ENCODE results near the gene NUDT6.
A peak's percentile ranks its signal among the peaks of the same experiment; 100 is the strongest.
"Not testable (repeated sequence)": the region's sequence is repeated elsewhere in the genome, so short reads cannot be mapped to it uniquely, and the experiment has no call there.

NUDT6 gene

DNA sequence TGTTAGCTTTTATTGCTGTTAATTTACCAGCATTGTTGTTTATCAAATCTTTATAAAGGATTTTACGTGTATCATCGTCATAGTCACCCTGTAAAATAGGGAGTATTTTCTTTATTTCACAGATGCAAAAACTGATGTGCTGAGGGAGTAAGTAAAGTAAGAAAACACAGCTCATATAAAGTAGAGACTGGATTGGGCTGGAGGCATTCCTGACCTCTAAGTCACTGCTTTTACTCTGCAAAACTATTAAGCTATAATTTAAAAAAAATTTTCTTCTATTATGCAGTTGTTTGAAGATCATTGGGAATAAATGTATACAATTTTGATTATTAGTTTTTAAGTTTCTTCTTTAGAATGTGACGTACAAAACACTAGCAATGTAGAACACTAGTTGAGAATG lies 45.9 kb downstream of the NUDT6 start:
- DNase-seq, result no peak

DNA sequence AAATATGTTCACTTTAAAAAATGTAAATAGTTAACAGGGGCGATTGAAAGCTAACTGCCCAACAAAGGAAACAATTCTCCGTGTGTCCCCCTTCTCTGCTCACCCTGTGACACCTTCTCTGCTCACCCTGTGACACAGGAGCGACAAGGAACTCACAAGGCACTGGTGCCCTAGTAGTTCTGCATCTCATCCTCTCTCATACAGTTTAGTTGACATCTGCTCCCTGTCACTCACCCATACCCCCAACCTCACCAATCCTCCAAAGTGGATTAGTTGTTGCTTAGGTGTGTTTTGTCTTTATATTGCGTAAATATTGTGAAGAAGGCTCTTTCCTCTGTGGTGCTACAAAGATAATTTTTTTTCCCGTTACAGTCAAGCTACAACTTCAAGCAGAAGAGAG lies 46.4 kb downstream of the NUDT6 start:
- no peak for DNase-seq

DNA sequence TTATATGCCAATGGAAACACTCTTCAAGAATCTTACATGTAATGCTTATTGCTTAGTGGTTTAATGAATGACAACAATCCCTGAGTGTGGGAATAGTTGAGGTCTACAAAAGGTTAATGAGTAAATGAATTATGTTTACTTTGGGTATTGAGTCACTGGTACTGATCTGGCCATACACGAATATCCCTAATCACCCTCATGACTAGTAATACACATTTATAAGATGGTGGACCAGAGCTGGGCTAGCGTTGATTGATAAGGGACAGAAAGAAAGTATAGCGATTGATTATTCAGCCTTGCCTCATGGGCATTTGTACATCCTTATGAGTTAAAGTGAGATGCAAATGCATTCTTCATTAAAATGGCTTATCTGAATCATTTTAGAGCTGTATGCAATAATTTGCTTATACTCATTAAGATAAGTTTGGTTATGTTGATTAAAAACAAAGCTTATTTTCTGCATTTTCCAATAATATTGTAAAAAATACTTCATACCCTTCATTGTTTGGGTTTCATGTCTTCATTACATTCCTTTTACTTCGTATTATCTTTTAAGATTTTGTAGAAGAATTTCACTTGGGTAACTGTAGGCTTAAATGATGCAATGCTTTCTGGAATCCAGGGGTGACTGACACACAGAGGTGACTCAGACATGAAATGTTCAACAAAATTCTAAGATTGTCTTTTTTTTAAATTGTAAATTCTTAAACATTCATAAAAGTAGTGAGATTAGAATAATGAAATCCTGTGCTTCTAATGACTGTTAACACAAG lies 48.4 kb downstream of the NUDT6 start:
- no peak for DNase-seq

DNA sequence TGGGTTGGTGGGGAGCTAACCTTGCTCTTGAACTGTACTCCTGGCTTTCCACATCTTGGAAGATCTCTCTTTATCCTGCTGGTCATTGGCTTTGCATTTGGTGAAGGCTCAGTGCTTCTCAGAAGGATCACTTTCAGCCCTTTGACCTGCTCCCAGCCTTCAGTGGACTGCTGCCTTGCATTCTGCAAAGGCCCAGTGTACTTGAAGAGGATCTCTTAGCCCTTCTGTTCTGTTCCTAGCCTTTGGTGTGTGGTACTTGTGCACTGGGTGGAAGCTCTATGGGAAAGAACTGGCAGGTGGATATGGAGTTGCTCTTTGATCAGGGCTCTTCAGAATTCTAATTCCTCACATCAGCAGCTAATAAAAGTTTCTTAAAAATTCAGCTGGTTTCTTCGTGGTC lies 49.3 kb downstream of the NUDT6 start:
- DNase-seq, result no peak

DNA sequence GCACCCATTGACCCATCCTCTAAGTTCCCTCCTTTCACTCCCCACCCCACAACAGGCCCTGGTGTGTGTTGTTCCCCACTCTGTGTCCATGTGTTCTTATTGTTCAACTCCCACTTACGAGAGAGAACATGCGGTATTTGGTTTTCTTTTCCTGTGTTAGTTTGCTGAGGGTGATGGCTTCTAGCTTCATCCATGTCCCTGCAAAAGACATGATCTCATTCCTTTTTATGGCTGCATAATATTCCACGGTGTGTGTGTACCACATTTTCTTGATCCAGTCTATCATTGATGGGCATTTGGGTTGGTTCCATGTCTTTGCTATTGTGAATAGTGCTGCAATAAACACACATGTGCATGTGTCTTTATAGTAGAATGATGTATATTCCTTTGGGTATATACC lies 54.2 kb downstream of the NUDT6 start:
- DNase-seq, result not testable (repeated sequence)

GRCh38 chr4:122865425-122865824 lies 57.0 kb downstream of the NUDT6 start:
- no peak for DNase-seq

DNA sequence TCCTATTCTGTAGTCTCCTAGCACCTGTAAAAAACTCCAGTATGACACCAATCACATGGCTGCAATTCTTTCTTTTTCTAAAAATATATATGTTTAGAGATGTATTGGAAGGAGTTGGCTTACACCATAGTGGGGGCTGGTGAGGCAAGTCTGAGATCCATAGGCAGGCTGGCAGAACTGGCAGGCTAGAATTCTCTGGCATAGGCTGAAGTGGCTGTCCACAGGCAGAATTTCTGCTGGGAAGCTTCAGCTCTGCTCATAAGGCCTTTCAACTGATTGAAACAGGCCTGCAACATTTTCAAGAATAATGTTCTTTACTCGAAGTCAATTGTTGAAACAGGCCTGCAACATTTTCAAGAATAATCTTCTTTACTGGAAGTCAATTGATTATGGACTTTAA lies 58.8 kb downstream of the NUDT6 start:
- no peak for DNase-seq

GRCh38 chr4:122861172-122861943 lies 61.0 kb downstream of the NUDT6 start:
- DNase-seq, result no peak

- no peak for DNase-seq
These were observed 63.7 kb downstream of the NUDT6 start for GRCh38 chr4:122858705-122859104.

DNA sequence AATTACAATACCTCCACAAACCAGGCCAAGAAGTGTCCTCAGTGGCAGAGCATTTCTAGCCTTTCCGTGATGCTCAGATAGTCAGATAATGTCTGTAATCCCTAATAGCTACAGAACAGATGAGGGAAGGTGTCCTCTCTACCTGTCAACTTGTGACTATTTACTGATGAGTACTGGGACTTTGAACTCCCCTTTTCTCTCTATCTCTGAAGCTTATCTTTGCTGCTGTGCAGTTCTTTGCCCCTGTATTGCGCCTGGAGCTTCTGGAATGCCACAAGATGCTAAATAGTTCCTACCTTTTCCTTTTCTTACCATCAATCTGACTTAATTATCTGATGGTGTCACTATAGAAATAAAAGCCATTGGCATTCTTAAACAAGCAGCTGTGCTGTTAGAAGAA lies 65.2 kb downstream of the NUDT6 start:
- DNase-seq, result no peak

GRCh38 chr4:122855353-122855890 lies 67.0 kb downstream of the NUDT6 start:
- no peak for DNase-seq

DNA sequence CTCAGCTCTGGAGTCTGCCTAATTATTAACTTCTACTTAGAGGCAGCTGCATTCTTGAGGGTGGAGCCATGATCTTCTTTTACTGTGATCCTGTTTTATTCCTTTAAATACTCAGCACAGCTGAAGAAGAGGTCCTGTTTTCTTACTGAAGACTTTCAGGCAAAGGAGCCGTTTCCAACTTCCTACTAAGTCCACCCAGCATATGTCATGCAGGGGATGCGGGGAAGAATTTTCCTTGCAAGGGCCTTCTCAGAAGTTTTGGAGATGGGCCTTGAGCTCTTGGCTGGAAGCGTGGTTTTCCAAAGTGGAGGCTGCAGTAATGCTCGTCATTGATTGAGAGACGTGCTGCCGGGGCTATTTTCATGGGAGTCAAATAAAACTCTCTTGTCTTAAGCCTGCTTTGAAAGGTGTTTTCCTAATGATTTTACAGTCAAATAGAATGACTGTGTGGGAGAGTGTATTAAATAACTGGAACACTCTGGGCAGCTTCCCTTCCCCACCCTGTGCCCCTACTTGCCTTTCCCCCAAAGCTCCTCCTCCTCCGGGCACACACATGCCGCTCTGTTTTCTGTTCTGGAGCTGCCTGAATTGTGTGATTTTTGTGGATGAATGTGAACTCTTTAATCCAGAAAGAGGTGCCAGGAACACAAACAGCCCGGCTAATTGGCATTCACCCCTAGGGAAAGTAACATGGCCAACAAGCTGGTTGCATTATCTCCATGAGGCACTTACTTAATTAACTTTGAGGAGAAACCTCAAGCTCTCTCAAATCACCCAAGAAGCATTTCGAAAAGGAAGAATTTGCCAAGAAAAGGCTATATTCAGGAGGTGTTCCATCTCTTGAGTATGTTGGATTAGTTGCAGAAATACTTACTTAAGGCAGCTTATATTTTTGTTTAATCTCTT lies 67.7 kb downstream of the NUDT6 start:
- peak; percentile 55 for DNase-seq

DNA sequence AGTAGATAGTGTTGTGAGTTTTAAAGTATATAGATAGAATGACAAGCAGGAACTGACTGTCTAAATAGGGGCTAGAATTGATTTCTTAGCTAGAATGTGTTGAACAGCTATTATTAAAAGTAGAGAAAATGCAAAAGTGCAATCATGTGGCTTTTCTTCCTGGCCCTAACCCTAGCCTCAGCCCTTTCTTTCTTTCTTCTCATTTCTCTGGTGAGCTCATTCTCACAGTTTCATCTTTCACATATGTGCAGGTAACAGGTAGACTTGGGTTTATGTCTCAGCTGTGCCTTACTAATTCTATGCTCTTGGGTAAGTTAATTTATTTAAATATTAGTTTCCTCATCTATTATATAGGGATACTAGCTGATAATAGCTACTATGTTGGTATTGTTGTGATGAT lies 70.8 kb downstream of the NUDT6 start:
- no peak for DNase-seq

GRCh38 chr4:122849789-122850188 lies 72.6 kb downstream of the NUDT6 start:
- DNase-seq, result not testable (repeated sequence)

- DNase-seq, result no peak
These were observed 74.5 kb downstream of the NUDT6 start for GRCh38 chr4:122847931-122848330.

GRCh38 chr4:122845760-122846159 lies 76.6 kb downstream of the NUDT6 start:
- DNase-seq, result no peak

DNA sequence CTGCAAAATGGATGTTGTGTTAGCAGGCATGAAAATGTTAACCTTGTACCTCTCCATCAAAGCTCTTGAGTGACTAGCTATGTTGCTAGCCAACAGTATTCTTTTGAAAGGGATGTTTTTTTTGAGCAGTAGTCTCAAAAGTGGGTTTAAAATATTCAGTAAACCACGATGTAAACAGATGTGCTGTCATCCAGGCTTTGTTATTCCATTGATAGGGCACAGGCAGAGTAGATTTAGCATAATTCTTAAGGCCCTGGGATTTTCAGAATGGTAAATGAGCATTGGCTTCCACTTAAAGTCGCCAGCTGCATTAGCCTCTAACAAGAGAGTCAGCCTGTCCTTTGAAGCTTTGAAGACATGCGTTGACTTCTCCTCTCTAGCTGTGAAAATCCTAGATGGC lies 77.3 kb downstream of the NUDT6 start:
- DNase-seq, result no peak

DNA sequence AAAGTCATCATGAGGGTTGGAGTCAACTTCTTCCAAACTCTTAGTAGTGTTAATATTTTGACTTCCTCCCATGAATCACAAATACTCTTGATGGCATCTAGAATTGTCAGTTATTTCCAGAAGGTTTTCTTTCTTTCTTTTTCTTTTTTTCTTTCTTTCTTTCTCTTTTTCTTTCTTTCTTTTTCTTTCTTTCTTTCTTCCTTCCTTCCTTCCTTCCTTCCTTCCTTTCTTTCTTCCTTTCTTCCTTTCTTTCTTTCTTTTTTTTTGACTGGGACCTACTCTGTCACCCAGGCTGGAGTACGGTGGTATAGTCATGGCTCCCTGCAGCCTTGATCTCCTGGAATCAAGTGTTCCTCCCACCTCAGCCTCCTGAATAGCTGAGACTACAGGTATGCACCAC lies 78.0 kb downstream of the NUDT6 start:
- DNase-seq, result not testable (repeated sequence)

GRCh38 chr4:122842984-122843531 lies 79.3 kb downstream of the NUDT6 start:
- DNase-seq, result no peak
